ENCODE results near the gene RPS6KA2.
"Not testable (repeated sequence)": the region's sequence is repeated elsewhere in the genome, so short reads cannot be mapped to it uniquely, and the experiment has no call there.

RPS6KA2 gene

GRCh38 chr6:166406197-166406596 lies 220.9 kb downstream of the RPS6KA2 start:
- H3K79me2 ChIP-seq (ENCODE audit: insufficient read depth, low read length): no peaks in the 10 kb centered on the region
- no peak overlapping the region for H2AFZ ChIP-seq (ENCODE audit: low read depth, low read length)
- no peaks in the 10 kb centered on the region for H3K27me3 ChIP-seq (ENCODE audit: insufficient read depth, low read length, poor library complexity)
- no peaks in the 10 kb centered on the region for H4K20me1 ChIP-seq (ENCODE audit: insufficient read depth, low read length)
- H3K4me1 ChIP-seq (ENCODE audit: insufficient read depth, low read length): peaks cover 14% of the 10 kb centered on the region
- no peaks in the 10 kb centered on the region for H3K9me3 ChIP-seq (ENCODE audit: insufficient read depth, low read length, severe bottlenecking)
- no peak overlapping the region for H3K4me2 ChIP-seq (ENCODE audit: insufficient read depth, low read length)
- no peaks in the 10 kb centered on the region for H3K36me3 ChIP-seq (ENCODE audit: insufficient read depth, low read length)
- no peak overlapping the region for H3K4me3 ChIP-seq (ENCODE audit: low read depth in 1 of 2, low read length in 2 of 2)
- DNase-seq: no peak
- no peak overlapping the region for H3K9ac ChIP-seq (ENCODE audit: low read depth, low read length)
- no peak overlapping the region for H3K27ac ChIP-seq (ENCODE audit: low read length)
- ATAC-seq (ENCODE audit: insufficient read depth, low read depth): no peak
- TF ChIP-seq, protein P1, sequence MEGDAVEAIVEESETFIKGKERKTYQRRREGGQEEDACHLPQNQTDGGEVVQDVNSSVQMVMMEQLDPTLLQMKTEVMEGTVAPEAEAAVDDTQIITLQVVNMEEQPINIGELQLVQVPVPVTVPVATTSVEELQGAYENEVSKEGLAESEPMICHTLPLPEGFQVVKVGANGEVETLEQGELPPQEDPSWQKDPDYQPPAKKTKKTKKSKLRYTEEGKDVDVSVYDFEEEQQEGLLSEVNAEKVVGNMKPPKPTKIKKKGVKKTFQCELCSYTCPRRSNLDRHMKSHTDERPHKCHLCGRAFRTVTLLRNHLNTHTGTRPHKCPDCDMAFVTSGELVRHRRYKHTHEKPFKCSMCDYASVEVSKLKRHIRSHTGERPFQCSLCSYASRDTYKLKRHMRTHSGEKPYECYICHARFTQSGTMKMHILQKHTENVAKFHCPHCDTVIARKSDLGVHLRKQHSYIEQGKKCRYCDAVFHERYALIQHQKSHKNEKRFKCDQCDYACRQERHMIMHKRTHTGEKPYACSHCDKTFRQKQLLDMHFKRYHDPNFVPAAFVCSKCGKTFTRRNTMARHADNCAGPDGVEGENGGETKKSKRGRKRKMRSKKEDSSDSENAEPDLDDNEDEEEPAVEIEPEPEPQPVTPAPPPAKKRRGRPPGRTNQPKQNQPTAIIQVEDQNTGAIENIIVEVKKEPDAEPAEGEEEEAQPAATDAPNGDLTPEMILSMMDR (IDR thresholded peaks at IDR 0.05; ENCODE audit: borderline replicate concordance, extremely low read depth, low read length, poor library complexity, severe bottlenecking): no peak
- no peak for TF ChIP-seq EZH2 (IDR thresholded peaks at IDR 0.05; ENCODE audit: borderline replicate concordance, low read depth, low read length, severe bottlenecking)

GRCh38 chr6:166405386-166405785 lies 221.7 kb downstream of the RPS6KA2 start:
- no peak overlapping the region for H3K4me2 ChIP-seq (ENCODE audit: insufficient read depth, low read length)
- no peak overlapping the region for H3K27ac ChIP-seq (ENCODE audit: low read length)
- H3K36me3 ChIP-seq (ENCODE audit: insufficient read depth, low read length): no peaks in the 10 kb centered on the region
- no peaks in the 10 kb centered on the region for H3K27me3 ChIP-seq (ENCODE audit: insufficient read depth, low read length, poor library complexity)
- TF ChIP-seq, protein P1 (IDR thresholded peaks at IDR 0.05; ENCODE audit: borderline replicate concordance, extremely low read depth, low read length, poor library complexity, severe bottlenecking): no peak
- no peak for TF ChIP-seq EZH2 (IDR thresholded peaks at IDR 0.05; ENCODE audit: borderline replicate concordance, low read depth, low read length, severe bottlenecking)
- H3K79me2 ChIP-seq (ENCODE audit: insufficient read depth, low read length): no peaks in the 10 kb centered on the region
- no peaks in the 10 kb centered on the region for H3K9me3 ChIP-seq (ENCODE audit: insufficient read depth, low read length, severe bottlenecking)
- no peak overlapping the region for H3K9ac ChIP-seq (ENCODE audit: low read depth, low read length)
- H4K20me1 ChIP-seq (ENCODE audit: insufficient read depth, low read length): no peaks in the 10 kb centered on the region
- H3K4me3 ChIP-seq (ENCODE audit: low read depth in 1 of 2, low read length in 2 of 2): no peak overlapping the region
- ATAC-seq (ENCODE audit: insufficient read depth, low read depth) (no peak), DNase-seq (no peak)
- no peak overlapping the region for H2AFZ ChIP-seq (ENCODE audit: low read depth, low read length)
- peaks cover 9% of the 10 kb centered on the region for H3K4me1 ChIP-seq (ENCODE audit: insufficient read depth, low read length)

- H4K20me1 ChIP-seq (ENCODE audit: insufficient read depth, low read length): no peaks in the 10 kb centered on the region
- no peak for ATAC-seq (ENCODE audit: insufficient read depth, low read depth)
Observed at GRCh38 chr6:166402582-166403277, 224.3 kb downstream of the RPS6KA2 start.

DNA sequence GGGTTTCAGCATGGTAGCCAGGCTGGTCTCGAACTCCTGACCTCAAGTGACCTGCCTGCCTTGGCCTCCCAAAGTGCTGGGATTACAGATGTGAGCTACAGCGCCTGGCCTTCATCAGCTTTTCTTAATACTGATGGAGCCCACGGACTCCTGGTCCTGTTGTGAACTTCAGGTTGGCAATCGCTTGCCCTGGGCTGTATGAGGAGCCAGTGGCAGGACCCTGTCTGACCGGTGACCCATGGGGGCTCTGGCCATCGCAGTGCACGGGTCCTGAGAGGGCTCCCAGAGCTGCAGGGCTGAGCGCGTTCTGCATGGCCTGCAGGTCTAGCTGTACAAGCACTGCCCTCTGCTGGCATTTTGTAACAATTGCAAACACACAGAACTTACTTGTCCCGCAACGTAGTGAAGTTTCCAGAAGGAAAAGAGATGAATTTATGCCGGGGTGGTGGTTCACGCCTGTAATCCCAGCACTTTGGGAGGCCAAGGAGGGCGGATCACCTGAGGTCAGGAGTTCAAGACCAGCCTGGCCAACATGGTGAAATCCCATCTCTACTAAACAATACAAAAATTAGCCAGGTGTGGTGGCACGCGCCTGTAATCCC lies 226.3 kb downstream of the RPS6KA2 start:
- peak overlapping the region; percentile 74; the same call in 1 of the 2 replicates for H2AFZ ChIP-seq (ENCODE audit: low read depth, low read length)
- not testable (repeated sequence) for H3K27me3 ChIP-seq (ENCODE audit: insufficient read depth, low read length, poor library complexity); H3K4me3 ChIP-seq (ENCODE audit: low read depth in 1 of 2, low read length in 2 of 2); H4K20me1 ChIP-seq (ENCODE audit: insufficient read depth, low read length); H3K4me1 ChIP-seq (ENCODE audit: insufficient read depth, low read length); H3K79me2 ChIP-seq (ENCODE audit: insufficient read depth, low read length); H3K4me2 ChIP-seq (ENCODE audit: insufficient read depth, low read length); H3K9ac ChIP-seq (ENCODE audit: low read depth, low read length); H3K36me3 ChIP-seq (ENCODE audit: insufficient read depth, low read length); H3K27ac ChIP-seq (ENCODE audit: low read length); H3K9me3 ChIP-seq (ENCODE audit: insufficient read depth, low read length, severe bottlenecking)
- DNase-seq (peak; percentile 69), ATAC-seq (ENCODE audit: insufficient read depth, low read depth) (peak; percentile 95)
- TF ChIP-seq, protein P1 (IDR thresholded peaks at IDR 0.05; ENCODE audit: borderline replicate concordance, extremely low read depth, low read length, poor library complexity, severe bottlenecking): peak; percentile 83

More at GRCh38 chr6:166402582-166403277, 224.3 kb downstream of the RPS6KA2 start:
- Histone ChIP-seq H3K79me2 (ENCODE audit: insufficient read depth, low read length) (no peaks in the 10 kb centered on the region), H3K36me3 (ENCODE audit: insufficient read depth, low read length) (no peaks in the 10 kb centered on the region), H3K27me3 (ENCODE audit: insufficient read depth, low read length, poor library complexity) (no peaks in the 10 kb centered on the region), H3K4me1 (ENCODE audit: insufficient read depth, low read length) (0 out of 2 replicates have a peak, but pooled peaks cover 3% of the 10 kb centered on the region), H3K4me3 (ENCODE audit: low read depth in 1 of 2, low read length in 2 of 2) (no peak overlapping the region), H3K9me3 (ENCODE audit: insufficient read depth, low read length, severe bottlenecking) (peaks cover 3% of the 10 kb centered on the region), H2AFZ (ENCODE audit: low read depth, low read length) (no peak overlapping the region), H3K4me2 (ENCODE audit: insufficient read depth, low read length) (no peak overlapping the region), H3K27ac (ENCODE audit: low read length) (no peak overlapping the region), H3K9ac (ENCODE audit: low read depth, low read length) (no peak overlapping the region)
- no peak for DNase-seq
- TF ChIP-seq EZH2 (IDR thresholded peaks at IDR 0.05; ENCODE audit: borderline replicate concordance, low read depth, low read length, severe bottlenecking): no peak
